OCI-LY1 (cell line): ENCODE data around the gene PTGS1.
A peak's percentile ranks its signal among the peaks of the same experiment; 100 is the strongest.

Source experiments
- H2AFZ ChIP-seq: fragments of 200-600 bp; sonication (generic), shearing (Covaris generic); 2 replicates; pipeline ENCODE4 v1.6.0; 2014; ENCODE audit warnings: antibody characterized with exemption, mild to moderate bottlenecking, low read length
- H3F3A ChIP-seq: fragments of 200-600 bp; sonication (generic), shearing (Covaris generic); 2 replicates; pipeline ENCODE4 v1.6.0; 2014; ENCODE audit warnings: mild to moderate bottlenecking, antibody characterized with exemption, low read length, moderate library complexity; ENCODE audit not compliant: insufficient read depth
- H3K27ac ChIP-seq: fragments of 200-600 bp; sonication (generic); 2 replicates; pipeline ENCODE4 v1.5.1; 2014; ENCODE audit warnings: low read length, mixed run types, mild to moderate bottlenecking, low read depth; ENCODE audit not compliant: poor library complexity, severe bottlenecking
- H3K27me3 ChIP-seq: fragments of 200-600 bp; sonication (generic); 2 replicates; pipeline ENCODE4 v1.6.0; 2014; ENCODE audit warnings: antibody characterized with exemption, mild to moderate bottlenecking, low read length, moderate library complexity; ENCODE audit not compliant: insufficient read depth
- H3K36me3 ChIP-seq: fragments of 200-600 bp; sonication (generic); 2 replicates; pipeline ENCODE4 v1.6.1; 2014; ENCODE audit warnings: mild to moderate bottlenecking, antibody characterized with exemption, low read length, moderate library complexity, mixed read lengths; ENCODE audit not compliant: insufficient read depth
- H3K4me1 ChIP-seq: fragments of 200-600 bp; sonication (generic); 2 replicates; pipeline ENCODE4 v1.5.1; 2014; ENCODE audit warnings: mild to moderate bottlenecking, low read length, moderate library complexity; ENCODE audit not compliant: insufficient read depth, severe bottlenecking
- H3K4me2 ChIP-seq: fragments of 200-600 bp; sonication (generic), shearing (Covaris generic); 2 replicates; pipeline ENCODE4 v1.6.1; 2014; ENCODE audit warnings: low read length
- H3K4me3 ChIP-seq: fragments of 200-600 bp; sonication (generic); 2 replicates; pipeline ENCODE4 v1.5.1; 2014; ENCODE audit warnings: low read length, low read depth, mild to moderate bottlenecking, mixed read lengths; ENCODE audit not compliant: poor library complexity, severe bottlenecking
- H3K79me2 ChIP-seq: fragments of 200-600 bp; shearing (Covaris generic); 2 replicates; pipeline ENCODE4 v1.6.1; 2016; ENCODE audit warnings: mixed run types, low read length, mixed read lengths; ENCODE audit not compliant: insufficient read depth
- H3K9ac ChIP-seq: fragments of 200-600 bp; sonication (generic), shearing (Covaris generic); 2 replicates; pipeline ENCODE4 v1.6.1; 2014; ENCODE audit warnings: mild to moderate bottlenecking, low read length, mixed read lengths
- H3K9me2 ChIP-seq: fragments of 200-600 bp; sonication (generic), shearing (Covaris generic); 2 replicates; pipeline ENCODE4 v1.6.1; 2014; ENCODE audit warnings: low read depth, mild to moderate bottlenecking, low read length, mixed read lengths
- H3K9me3 ChIP-seq: fragments of 200-600 bp; shearing (Covaris generic); 2 replicates; pipeline ENCODE4 v1.6.1; 2014; ENCODE audit warnings: low read length, mixed read lengths
- H4K20me1 ChIP-seq: fragments of 200-600 bp; sonication (generic), shearing (Covaris generic); 2 replicates; pipeline ENCODE4 v1.6.0; 2016; ENCODE audit warnings: mild to moderate bottlenecking, low read length; ENCODE audit not compliant: insufficient read depth
- CTCF ChIP-seq: fragments of 200-600 bp; sonication (generic), shearing (Covaris generic); IDR thresholded peaks from 2 replicates; pipeline ENCODE4 v1.5.1; 2017; ENCODE audit warnings: mild to moderate bottlenecking, antibody characterized with exemption, low read length, moderate library complexity, mixed read lengths
- EZH2 ChIP-seq: fragments of 200-600 bp; sonication (generic), shearing (Covaris generic); IDR thresholded peaks from 2 replicates; pipeline ENCODE4 v1.8.0; 2017; ENCODE audit warnings: borderline replicate concordance, mixed run types, mild to moderate bottlenecking, antibody characterized with exemption, low read length, moderate library complexity, mixed read lengths

Gene PTGS1

GRCh38 chr9:122347348-122348287 is 23.2 kb upstream of the PTGS1 start:
- H3K9me3 ChIP-seq: no peaks in the 10 kb centered on the region
- peak overlapping the region; percentile 75; the same call in 1 of the 2 replicates for H2AFZ ChIP-seq
- H3K4me3 ChIP-seq: peak overlapping the region; percentile 63
- peak overlapping the region; percentile 69 for H3K4me2 ChIP-seq
- no peaks in the 10 kb centered on the region for H3K79me2 ChIP-seq
- TF ChIP-seq EZH2 (no peak), CTCF (no peak)
- peak overlapping the region; percentile 47 for H3K9ac ChIP-seq
- H3K27me3 ChIP-seq: 0 out of 2 replicates have a peak, but pooled peaks cover 3% of the 10 kb centered on the region
- H3K27ac ChIP-seq: no peak overlapping the region
- H3K4me1 ChIP-seq: peaks cover 13% of the 10 kb centered on the region
- no peaks in the 10 kb centered on the region for H4K20me1 ChIP-seq
- no peaks in the 10 kb centered on the region for H3K9me2 ChIP-seq
- H3K36me3 ChIP-seq: no peaks in the 10 kb centered on the region
- H3F3A ChIP-seq: no peaks in the 10 kb centered on the region

GRCh38 chr9:122348288-122348777 is 22.5 kb upstream of the PTGS1 start:
- no peak overlapping the region for H3K4me3 ChIP-seq
- H4K20me1 ChIP-seq: no peaks in the 10 kb centered on the region
- H2AFZ ChIP-seq: no peak overlapping the region
- H3K27ac ChIP-seq: no peak overlapping the region
- no peaks in the 10 kb centered on the region for H3K9me2 ChIP-seq
- no peaks in the 10 kb centered on the region for H3K9me3 ChIP-seq
- 0 out of 2 replicates have a peak, but pooled peaks cover 3% of the 10 kb centered on the region for H3K27me3 ChIP-seq
- no peak overlapping the region for H3K4me2 ChIP-seq
- no peaks in the 10 kb centered on the region for H3F3A ChIP-seq
- TF ChIP-seq EZH2: no peak
- no peaks in the 10 kb centered on the region for H3K79me2 ChIP-seq
- H3K36me3 ChIP-seq: no peaks in the 10 kb centered on the region
- no peak overlapping the region for H3K9ac ChIP-seq
- peaks cover 13% of the 10 kb centered on the region for H3K4me1 ChIP-seq

GRCh38 chr9:122348791-122349190 is 22.0 kb upstream of the PTGS1 start:
- Histone ChIP-seq H3K9ac (no peak overlapping the region), H3K27me3 (0 out of 2 replicates have a peak, but pooled peaks cover 3% of the 10 kb centered on the region), H3K4me3 (no peak overlapping the region), H4K20me1 (no peaks in the 10 kb centered on the region), H3K36me3 (no peaks in the 10 kb centered on the region), H3F3A (no peaks in the 10 kb centered on the region), H3K79me2 (no peaks in the 10 kb centered on the region), H3K9me3 (no peaks in the 10 kb centered on the region), H3K9me2 (no peaks in the 10 kb centered on the region), H3K27ac (no peak overlapping the region), H3K4me2 (no peak overlapping the region), H2AFZ (no peak overlapping the region), H3K4me1 (peaks cover 13% of the 10 kb centered on the region)
- TF ChIP-seq EZH2 (no peak), CTCF (no peak)
